Bladder microvascular endothelial cell (primary cell): Measurements from ENCODE around the gene CEP135. TPM values are rescaled to one million over a fixed set of nuclear protein-coding genes. Genes with fewer than 3 reads are reported as not detected.

ENCODE experiments used
- total RNA-seq: library from RNA; depleted of rRNA; stranded (reverse); fragments of >200 nt; gene quantifications from 2 replicates; pipeline ENCODE4 v1.2.3, GENCODE V29; 2014

Gene CEP135
- total RNA-seq, result 6.8 and 14.2 TPM in 2 replicates

GRCh38 chr4:55948726-55949481 is at the start of gene CEP135:
TSS of gene CEP135 (plus strand) at chr4:55948945. CDS start at chr4:55952131, 3,186 bp downstream.

Other genes starting within 250 kb of the CEP135 start
- not detected in 2 replicates for gene EXOC1L, start 129.2 kb upstream of the CEP135 start, total RNA-seq
- 28.2 and 52.7 TPM in 2 replicates for gene EXOC1, start 95.3 kb upstream of the CEP135 start, total RNA-seq